Measurements from ENCODE around the gene RHAG. TPM values are rescaled to one million over a fixed set of nuclear protein-coding genes. Genes with fewer than 3 reads are reported as not detected.

The RHAG gene
- total and polyA plus RNA-seq, 12 donors: 0.12 to 0.95 (median 0.41) TPM; not detected in 5

DNA sequence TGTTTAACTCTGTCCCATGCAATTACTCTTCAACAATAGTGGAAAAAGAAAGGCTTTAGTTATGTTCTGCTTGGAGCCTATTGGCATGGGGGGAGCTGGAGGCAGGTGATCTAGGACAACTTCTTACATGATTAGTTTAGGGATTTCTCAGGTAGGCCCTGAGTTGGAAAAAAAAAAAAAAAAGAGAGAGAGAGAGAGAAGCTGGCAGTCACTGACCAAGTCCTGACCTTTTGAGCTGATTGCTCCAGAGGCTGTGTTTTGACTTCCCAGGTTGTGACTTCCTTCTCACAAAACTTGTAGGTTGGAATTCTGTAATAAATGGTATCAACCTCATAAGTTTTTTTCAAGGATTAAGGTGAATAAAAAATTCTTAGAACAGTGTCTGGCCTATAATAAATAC lies 78.4 kb downstream of the RHAG start:
- Histone ChIP-seq H3K4me3 (no peak overlapping the region), H3K27me3 (peaks cover 0 to 6% (median 2%) of the 10 kb centered on the region in 7 donors), H3K9me3 (no peaks in the 10 kb centered on the region), H3K4me1 (no peaks in the 10 kb centered on the region), H3K27ac (no peak overlapping the region), H3K36me3 (no peaks in the 10 kb centered on the region)
- TF ChIP-seq, protein P1, sequence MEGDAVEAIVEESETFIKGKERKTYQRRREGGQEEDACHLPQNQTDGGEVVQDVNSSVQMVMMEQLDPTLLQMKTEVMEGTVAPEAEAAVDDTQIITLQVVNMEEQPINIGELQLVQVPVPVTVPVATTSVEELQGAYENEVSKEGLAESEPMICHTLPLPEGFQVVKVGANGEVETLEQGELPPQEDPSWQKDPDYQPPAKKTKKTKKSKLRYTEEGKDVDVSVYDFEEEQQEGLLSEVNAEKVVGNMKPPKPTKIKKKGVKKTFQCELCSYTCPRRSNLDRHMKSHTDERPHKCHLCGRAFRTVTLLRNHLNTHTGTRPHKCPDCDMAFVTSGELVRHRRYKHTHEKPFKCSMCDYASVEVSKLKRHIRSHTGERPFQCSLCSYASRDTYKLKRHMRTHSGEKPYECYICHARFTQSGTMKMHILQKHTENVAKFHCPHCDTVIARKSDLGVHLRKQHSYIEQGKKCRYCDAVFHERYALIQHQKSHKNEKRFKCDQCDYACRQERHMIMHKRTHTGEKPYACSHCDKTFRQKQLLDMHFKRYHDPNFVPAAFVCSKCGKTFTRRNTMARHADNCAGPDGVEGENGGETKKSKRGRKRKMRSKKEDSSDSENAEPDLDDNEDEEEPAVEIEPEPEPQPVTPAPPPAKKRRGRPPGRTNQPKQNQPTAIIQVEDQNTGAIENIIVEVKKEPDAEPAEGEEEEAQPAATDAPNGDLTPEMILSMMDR (IDR thresholded peaks at IDR 0.05): no peak
- DNase-seq (no peak), ATAC-seq (no peak)
- intact Hi-C loops (cut with DNase I): no loop called here

DNA sequence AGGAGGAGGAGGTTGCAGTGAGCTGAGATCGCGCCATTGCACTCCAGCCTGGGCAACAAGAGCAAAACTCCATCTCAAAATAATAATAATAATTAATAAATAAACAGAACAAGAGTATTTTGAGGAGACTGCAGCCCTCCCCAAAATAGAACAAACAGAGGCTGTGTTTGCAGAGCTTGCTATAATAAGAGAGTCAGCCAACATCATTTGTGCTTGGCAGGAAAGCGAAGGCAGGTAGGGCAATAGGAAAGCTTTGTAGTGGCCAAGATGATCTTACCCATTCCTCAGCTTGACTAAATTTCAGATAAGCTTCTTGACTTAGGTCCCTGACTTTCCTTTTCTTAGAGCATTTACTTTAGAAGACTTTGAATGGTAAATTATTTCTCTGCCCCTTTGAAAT lies 79.5 kb downstream of the RHAG start:
- ATAC-seq (no peak), DNase-seq (no peak)
- peaks cover 0 to 1% (median 0%) of the 10 kb centered on the region in 9 donors for H3K4me1 ChIP-seq
- WGBS, 2 donors: 90 to 93% methylated on average over 3 of the region's 3 CpGs
- TF ChIP-seq, protein P1 (IDR thresholded peaks at IDR 0.05): no peak
- H3K36me3 ChIP-seq: no peaks in the 10 kb centered on the region
- H3K9me3 ChIP-seq: no peaks in the 10 kb centered on the region
- H3K27me3 ChIP-seq: peaks cover 0 to 14% (median 12%) of the 10 kb centered on the region in 7 donors
- intact Hi-C loops (cut with DNase I): no loop called here
- no peak overlapping the region for H3K4me3 ChIP-seq
- no peak overlapping the region for H3K27ac ChIP-seq

DNA sequence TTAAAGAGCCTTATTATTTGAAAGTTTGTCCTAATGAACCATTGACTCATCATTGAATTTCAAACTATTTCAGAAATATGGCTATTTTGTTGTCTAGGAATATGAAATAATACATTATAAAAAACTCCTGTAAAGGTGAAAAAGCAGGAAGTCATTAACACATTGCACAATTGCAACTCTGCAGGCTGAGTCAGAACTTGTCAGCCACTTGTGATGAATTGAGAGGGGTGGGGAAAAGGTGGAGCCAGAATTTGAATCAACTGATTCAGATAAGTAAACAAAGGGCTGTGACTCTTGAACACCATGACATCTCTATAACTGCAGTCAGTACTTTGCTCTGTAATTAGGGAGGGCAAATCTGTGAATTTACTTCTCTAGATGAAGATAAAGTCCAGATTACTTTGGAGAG lies 80.2 kb downstream of the RHAG start:
- TF ChIP-seq, protein P1 (IDR thresholded peaks at IDR 0.05): no peak
- Histone ChIP-seq H3K4me1 (peaks cover 0 to 9% (median 4%) of the 10 kb centered on the region in 9 donors), H3K9me3 (no peaks in the 10 kb centered on the region), H3K4me3 (no peak overlapping the region), H3K36me3 (no peaks in the 10 kb centered on the region), H3K27ac (no peak overlapping the region), H3K27me3 (peaks cover 0 to 21% (median 19%) of the 10 kb centered on the region in 7 donors)
- intact Hi-C loops (cut with DNase I): no loop called here
- DNase-seq (no peak), ATAC-seq (peak in 1 of 8 donors; percentile 22)

DNA sequence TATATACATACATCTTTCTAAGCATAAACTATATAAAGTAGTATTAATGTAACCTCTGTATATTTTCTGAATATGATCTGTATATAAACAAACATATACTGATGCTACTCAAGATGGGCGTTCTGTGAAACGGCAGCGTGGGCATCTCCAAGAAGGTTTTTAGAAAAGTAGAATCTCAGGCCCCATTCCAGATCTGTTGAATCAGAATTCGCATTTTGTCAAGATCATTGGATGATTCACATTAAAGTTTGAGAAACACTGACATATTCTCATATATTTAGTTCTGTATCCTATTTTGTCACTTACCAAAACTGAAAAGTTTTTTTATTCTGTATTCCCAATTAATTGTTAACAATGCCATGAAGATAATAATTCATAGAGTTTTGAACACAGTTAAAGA lies 80.7 kb downstream of the RHAG start:
- Histone ChIP-seq H3K27me3 (peaks cover 0 to 26% (median 24%) of the 10 kb centered on the region in 7 donors), H3K9me3 (no peaks in the 10 kb centered on the region), H3K27ac (no peak overlapping the region), H3K36me3 (no peaks in the 10 kb centered on the region), H3K4me1 (peaks cover 0 to 14% (median 5%) of the 10 kb centered on the region in 9 donors), H3K4me3 (no peak overlapping the region)
- 71% methylated on average over 4 of the region's 4 CpGs for WGBS, 2 donors
- TF ChIP-seq, protein P1 (IDR thresholded peaks at IDR 0.05): no peak
- ATAC-seq (no peak), DNase-seq (no peak)
- intact Hi-C loops (cut with DNase I): no loop called here

Other genes with a start within 250 kb of the RHAG start
- 10 to 100 TPM; 31.6 to 45.8 (median 40.4) TPM for gene MMUT, start 173.6 kb downstream of the RHAG start, total RNA-seq
- gene MMUT, start 173.6 kb downstream of the RHAG start, polyA plus RNA-seq: 10 to 100 TPM in 1 of 2 donors, 1 to 10 TPM in 1; 9.4 to 22.4 TPM
- 1 to 10 TPM; 3.4 to 6.9 (median 4.8) TPM for gene CENPQ, start 173.5 kb downstream of the RHAG start, total RNA-seq
- 1 to 10 TPM; 3.3 to 6.5 TPM for gene CENPQ, start 173.5 kb downstream of the RHAG start, polyA plus RNA-seq
- gene GLYATL3, start 136.9 kb downstream of the RHAG start, total RNA-seq: not detected
- not detected for gene GLYATL3, start 136.9 kb downstream of the RHAG start, polyA plus RNA-seq
- under 1 TPM in 5 of 10 donors, not detected in 5; 0.16 to 0.85 (median 0.56) TPM for gene C6orf141, start 86.2 kb downstream of the RHAG start, total RNA-seq
- gene C6orf141, start 86.2 kb downstream of the RHAG start, polyA plus RNA-seq: 1 to 10 TPM in 1 of 2 donors, under 1 TPM in 1; 0.62 to 1.5 TPM
- gene CRISP2, start 76.7 kb upstream of the RHAG start, total RNA-seq: not detected
- gene CRISP2, start 76.7 kb upstream of the RHAG start, polyA plus RNA-seq: not detected
- gene CRISP3, start 107.5 kb upstream of the RHAG start, total RNA-seq: 1 to 10 TPM in 1 of 10 donors, not detected in 9; 1.3 TPM
- under 1 TPM in 1 of 2 donors, not detected in 1; 0.06 TPM for gene CRISP3, start 107.5 kb upstream of the RHAG start, polyA plus RNA-seq
- not detected for gene PGK2, start 150.4 kb upstream of the RHAG start, total RNA-seq
- gene PGK2, start 150.4 kb upstream of the RHAG start, polyA plus RNA-seq: not detected
- not detected for gene CRISP1, start 229.7 kb upstream of the RHAG start, total RNA-seq
- gene CRISP1, start 229.7 kb upstream of the RHAG start, polyA plus RNA-seq: not detected